Gastroesophageal sphincter (tissue), 3 donors: ENCODE measurements around the gene ARHGAP1.
"Not testable (repeated sequence)": the region's sequence is repeated elsewhere in the genome, so short reads cannot be mapped to it uniquely, and the experiment has no call there.

ENCODE experiments used
- EP300 ChIP-seq: sonication (generic); formaldehyde crosslinking; IDR thresholded peaks from one replicate; pipeline ENCODE4 v1.6.1; 2017; ENCODE audit warnings: antibody characterized with exemption, mild to moderate bottlenecking
- POLR2A ChIP-seq, 2 donors: fragments of 450-650 bp; IDR thresholded peaks; one replicate each; pipeline ENCODE4 v1.6.1; 2017; ENCODE audit warnings: antibody characterized with exemption in 2 of 2, mild to moderate bottlenecking in 2 of 2, moderate library complexity in 1 of 2
- POLR2AphosphoS5 ChIP-seq: sonication (generic); formaldehyde crosslinking; IDR thresholded peaks from one replicate; pipeline ENCODE4 v1.6.1; 2017; ENCODE audit warnings: antibody characterized with exemption
- TF ChIP-seq, protein P1 (sequence below), 4 experiments: fragments of 200-600 bp in 2 of 4; fragments of 450-650 bp in 2 of 4; sonication (generic) in 1 of 4; IDR thresholded peaks; one replicate each; pipeline ENCODE4 v1.5.1; 2017 to 2019; ENCODE audit warnings: antibody characterized with exemption in 4 of 4, mild to moderate bottlenecking in 2 of 4, moderate library complexity in 2 of 4

DNA sequence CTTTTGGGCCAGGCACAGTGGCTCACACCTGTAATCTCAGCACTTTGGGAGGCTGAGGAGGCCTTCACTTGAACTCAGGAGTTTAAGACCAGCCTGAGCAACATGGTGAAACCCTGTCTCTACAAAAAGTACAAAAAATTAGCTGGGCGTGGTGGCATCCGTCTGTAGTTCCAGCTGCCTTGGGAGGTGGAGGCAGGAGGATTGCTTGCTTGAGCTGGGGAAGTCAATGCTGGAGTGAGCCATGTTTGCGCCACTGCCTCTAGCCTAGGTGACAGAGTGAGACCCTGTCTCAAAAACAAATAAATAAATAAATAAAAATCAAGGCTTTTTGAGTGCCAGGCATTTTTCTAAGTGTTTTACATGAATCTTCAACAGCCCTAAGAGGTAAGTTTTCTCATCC is 29.9 kb downstream of the ARHGAP1 start:
- TF ChIP-seq, protein P1, sequence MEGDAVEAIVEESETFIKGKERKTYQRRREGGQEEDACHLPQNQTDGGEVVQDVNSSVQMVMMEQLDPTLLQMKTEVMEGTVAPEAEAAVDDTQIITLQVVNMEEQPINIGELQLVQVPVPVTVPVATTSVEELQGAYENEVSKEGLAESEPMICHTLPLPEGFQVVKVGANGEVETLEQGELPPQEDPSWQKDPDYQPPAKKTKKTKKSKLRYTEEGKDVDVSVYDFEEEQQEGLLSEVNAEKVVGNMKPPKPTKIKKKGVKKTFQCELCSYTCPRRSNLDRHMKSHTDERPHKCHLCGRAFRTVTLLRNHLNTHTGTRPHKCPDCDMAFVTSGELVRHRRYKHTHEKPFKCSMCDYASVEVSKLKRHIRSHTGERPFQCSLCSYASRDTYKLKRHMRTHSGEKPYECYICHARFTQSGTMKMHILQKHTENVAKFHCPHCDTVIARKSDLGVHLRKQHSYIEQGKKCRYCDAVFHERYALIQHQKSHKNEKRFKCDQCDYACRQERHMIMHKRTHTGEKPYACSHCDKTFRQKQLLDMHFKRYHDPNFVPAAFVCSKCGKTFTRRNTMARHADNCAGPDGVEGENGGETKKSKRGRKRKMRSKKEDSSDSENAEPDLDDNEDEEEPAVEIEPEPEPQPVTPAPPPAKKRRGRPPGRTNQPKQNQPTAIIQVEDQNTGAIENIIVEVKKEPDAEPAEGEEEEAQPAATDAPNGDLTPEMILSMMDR (IDR thresholded peaks at IDR 0.05) = not testable (repeated sequence)
- TF ChIP-seq POLR2A (IDR thresholded peaks at IDR 0.05); POLR2AphosphoS5; EP300: not testable (repeated sequence)
